Neuronal stem cell (in vitro differentiated cells): ENCODE measurements around the gene ASPM.
"Not testable (repeated sequence)": the region's sequence is repeated elsewhere in the genome, so short reads cannot be mapped to it uniquely, and the experiment has no call there.

Experiments used
- DNase-seq: peaks from one replicate; pipeline ENCODE4 v3.0.0-alpha.2; 2013; ENCODE audit warnings: low spot score
- H2AFZ ChIP-seq: one replicate; pipeline ENCODE4 v1.6.1; 2013; ENCODE audit warnings: mild to moderate bottlenecking, low read length, inconsistent platforms
- H2AK5ac ChIP-seq: 2 replicates; pipeline ENCODE4 v1.6.1; 2013; ENCODE audit warnings: low read depth, mild to moderate bottlenecking, inconsistent platforms, low read length, moderate library complexity, mixed read lengths
- H2BK120ac ChIP-seq: 2 replicates; pipeline ENCODE4 v1.6.1; 2013; ENCODE audit warnings: low read depth, mild to moderate bottlenecking, inconsistent platforms, low read length, moderate library complexity, mixed read lengths
- H2BK12ac ChIP-seq: one replicate; pipeline ENCODE4 v1.6.1; 2013; ENCODE audit warnings: low read length, inconsistent platforms
- H2BK15ac ChIP-seq: 2 replicates; pipeline ENCODE4 v1.6.1; 2013; ENCODE audit warnings: mild to moderate bottlenecking, low read length, inconsistent platforms, mixed read lengths
- H2BK5ac ChIP-seq: one replicate; pipeline ENCODE4 v1.6.1; 2013; ENCODE audit warnings: inconsistent platforms, mild to moderate bottlenecking, low read length, moderate library complexity
- H3K14ac ChIP-seq: one replicate; pipeline ENCODE4 v1.6.1; 2013; ENCODE audit warnings: low read length, inconsistent platforms
- H3K18ac ChIP-seq: 2 replicates; pipeline ENCODE4 v1.6.1; 2013; ENCODE audit warnings: low read length, inconsistent platforms
- H3K23ac ChIP-seq: 2 replicates; pipeline ENCODE4 v1.6.1; 2013; ENCODE audit warnings: low read depth, mild to moderate bottlenecking, mixed read lengths, low read length, inconsistent platforms; ENCODE audit not compliant: poor library complexity
- H3K27ac ChIP-seq: replicated peaks from 3 replicates; pipeline ENCODE4 v1.5.1; 2013; ENCODE audit warnings: low read length, inconsistent platforms
- H3K27me3 ChIP-seq, 3 experiments: 2 replicates each; pipeline ENCODE4 v1.6.1; 2013; ENCODE audit warnings: low read length in 3 of 3, mild to moderate bottlenecking in 2 of 3, inconsistent platforms in 1 of 3, low read depth in 1 of 3, mixed read lengths in 1 of 3, moderate library complexity in 1 of 3; ENCODE audit not compliant: control insufficient read depth in 3 of 3, insufficient read depth in 3 of 3
- H3K36me3 ChIP-seq, 2 donors: replicated peaks in 1 of 2; 2 replicates each; pipeline ENCODE4 v1.6.1; 2013; ENCODE audit warnings: low read length in 2 of 2; ENCODE audit not compliant: control insufficient read depth in 2 of 2, insufficient read depth in 2 of 2
- H3K4ac ChIP-seq: 2 replicates; pipeline ENCODE4 v1.6.1; 2013; ENCODE audit warnings: inconsistent platforms, mild to moderate bottlenecking, low read length, moderate library complexity
- H3K4me1 ChIP-seq, 2 donors: 1 replicate in 1 of 2; 2 replicates in 1 of 2; pipeline ENCODE4 v1.6.1; 2013; ENCODE audit warnings: low read length in 2 of 2, low read depth in 1 of 2; ENCODE audit not compliant: control insufficient read depth in 2 of 2, insufficient read depth in 1 of 2
- H3K4me2 ChIP-seq: one replicate; pipeline ENCODE4 v1.6.1; 2013; ENCODE audit warnings: mild to moderate bottlenecking, low read length, inconsistent platforms; ENCODE audit not compliant: insufficient read depth, poor library complexity, severe bottlenecking
- H3K4me3 ChIP-seq, 2 donors: 2 replicates each; pipeline ENCODE4 v1.5.1; 2013; ENCODE audit warnings: low read length in 2 of 2, mild to moderate bottlenecking in 2 of 2, inconsistent platforms in 1 of 2, moderate library complexity in 1 of 2
- H3K79me1 ChIP-seq: one replicate; pipeline ENCODE4 v1.6.1; 2013; ENCODE audit warnings: low read depth, mild to moderate bottlenecking, inconsistent platforms, low read length, moderate library complexity
- H3K9ac ChIP-seq: one replicate; pipeline ENCODE4 v1.6.1; 2013; ENCODE audit warnings: mild to moderate bottlenecking, low read depth, low read length, inconsistent platforms; ENCODE audit not compliant: poor library complexity
- H3K9me3 ChIP-seq, 2 donors: replicated peaks in 1 of 2; 2 replicates each; pipeline versions ENCODE3 to v1.6.1; 2013; ENCODE audit warnings: low read length in 2 of 2, mild to moderate bottlenecking in 2 of 2, inconsistent platforms in 1 of 2, low read depth in 1 of 2, mixed read lengths in 1 of 2, moderate library complexity in 1 of 2; ENCODE audit not compliant: control insufficient read depth in 2 of 2, insufficient read depth in 1 of 2
- H4K8ac ChIP-seq: one replicate; pipeline ENCODE4 v1.6.1; 2013; ENCODE audit warnings: low read depth, mild to moderate bottlenecking, inconsistent platforms, low read length, moderate library complexity
- H4K91ac ChIP-seq: one replicate; pipeline ENCODE4 v1.6.1; 2013; ENCODE audit warnings: low read length, low read depth, mild to moderate bottlenecking, inconsistent platforms; ENCODE audit not compliant: poor library complexity
- WGBS, 2 donors: extraction: QIAGEN DNeasy Blood & Tissue Kit; methylation state at CpG; one replicate each; pipeline ENCODE4 v1.1.7; 2013; ENCODE audit warnings: missing lambda C conversion rate in 2 of 2, mixed read lengths in 1 of 2; ENCODE audit not compliant: insufficient read length in 2 of 2, insufficient replicate concordance in 1 of 2; ENCODE audit errors: extremely low coverage in 2 of 2; 5-methylcytosine and 5-hydroxymethylcytosine counted together

The ASPM gene

DNA sequence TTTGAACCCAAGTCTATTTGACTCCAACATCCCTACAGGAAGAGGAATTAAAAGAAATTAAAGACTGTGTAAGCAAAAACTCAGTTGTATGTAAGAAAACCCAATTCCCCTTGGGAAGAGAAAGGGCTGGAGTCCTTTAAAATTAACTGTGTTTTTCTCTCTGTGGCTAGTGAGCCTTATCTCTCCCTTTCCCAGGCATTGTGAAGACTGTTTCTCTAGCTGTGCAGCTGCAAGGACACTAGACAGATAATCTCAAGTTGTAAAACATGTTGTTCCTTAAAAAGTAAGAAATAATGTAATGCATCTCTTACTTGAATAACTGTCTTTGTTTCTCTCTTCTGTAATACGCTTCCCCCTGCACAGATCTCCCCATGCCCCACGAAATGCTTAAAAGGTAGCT lies 49.5 kb downstream of the ASPM start:
- H2AK5ac ChIP-seq, H3K14ac ChIP-seq, H3K9me3 ChIP-seq, H3K18ac ChIP-seq, H2BK12ac ChIP-seq, H2AFZ ChIP-seq, H2BK5ac ChIP-seq, H3K4me1 ChIP-seq, H3K4me3 ChIP-seq, H3K27me3 ChIP-seq, H3K9ac ChIP-seq, H4K91ac ChIP-seq, H3K27ac ChIP-seq, DNase-seq, H3K4ac ChIP-seq, H2BK15ac ChIP-seq, H3K79me1 ChIP-seq, H3K4me2 ChIP-seq, H4K8ac ChIP-seq, H2BK120ac ChIP-seq, H3K23ac ChIP-seq: not testable (repeated sequence)
- WGBS, 2 donors = no CpG with 5 or more reads among the region's 2 CpGs
- H3K36me3 ChIP-seq = peaks cover 4 to 80% of the 10 kb centered on the region in 2 donors

DNA sequence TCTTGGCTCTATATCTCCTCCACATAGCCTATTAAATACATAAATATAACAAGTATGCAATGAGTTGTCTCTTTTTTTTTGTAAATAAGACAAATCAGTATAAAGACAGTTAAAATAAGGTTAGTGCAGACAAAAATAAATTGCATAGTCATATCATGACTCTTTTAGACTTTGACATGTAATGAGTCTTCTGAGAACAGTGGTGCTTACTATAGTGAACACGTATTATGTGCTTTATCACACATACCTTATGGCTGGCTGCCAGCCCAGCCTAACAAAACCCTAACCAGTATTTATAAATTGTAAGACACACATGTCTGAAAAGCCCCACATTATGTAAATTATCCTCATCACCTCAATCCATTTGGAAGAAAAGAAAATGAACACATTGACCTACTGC lies 50.3 kb downstream of the ASPM start:
- H3K9me3 ChIP-seq = no peaks in the 10 kb centered on the region
- H2BK15ac ChIP-seq = no peak overlapping the region
- no peaks in the 10 kb centered on the region for H3K4me1 ChIP-seq
- no peak overlapping the region for H2BK120ac ChIP-seq
- no peak overlapping the region for H3K27ac ChIP-seq
- DNase-seq = no peak
- no peak overlapping the region for H3K23ac ChIP-seq
- H3K4me2 ChIP-seq = no peak overlapping the region
- no peaks in the 10 kb centered on the region for H3K27me3 ChIP-seq
- WGBS, 2 donors = no CpG with 5 or more reads among the region's 1 CpG
- no peak overlapping the region for H2BK12ac ChIP-seq
- H3K14ac ChIP-seq = no peak overlapping the region
- H2BK5ac ChIP-seq = no peak overlapping the region
- no peak overlapping the region for H3K9ac ChIP-seq
- no peak overlapping the region for H2AFZ ChIP-seq
- H3K4me3 ChIP-seq = no peak overlapping the region
- no peak overlapping the region for H4K8ac ChIP-seq
- peaks cover 4 to 88% of the 10 kb centered on the region in 2 donors for H3K36me3 ChIP-seq
- H2AK5ac ChIP-seq = no peak overlapping the region
- H3K79me1 ChIP-seq = no peaks in the 10 kb centered on the region
- no peak overlapping the region for H3K18ac ChIP-seq
- H4K91ac ChIP-seq = no peak overlapping the region
- no peak overlapping the region for H3K4ac ChIP-seq

DNA sequence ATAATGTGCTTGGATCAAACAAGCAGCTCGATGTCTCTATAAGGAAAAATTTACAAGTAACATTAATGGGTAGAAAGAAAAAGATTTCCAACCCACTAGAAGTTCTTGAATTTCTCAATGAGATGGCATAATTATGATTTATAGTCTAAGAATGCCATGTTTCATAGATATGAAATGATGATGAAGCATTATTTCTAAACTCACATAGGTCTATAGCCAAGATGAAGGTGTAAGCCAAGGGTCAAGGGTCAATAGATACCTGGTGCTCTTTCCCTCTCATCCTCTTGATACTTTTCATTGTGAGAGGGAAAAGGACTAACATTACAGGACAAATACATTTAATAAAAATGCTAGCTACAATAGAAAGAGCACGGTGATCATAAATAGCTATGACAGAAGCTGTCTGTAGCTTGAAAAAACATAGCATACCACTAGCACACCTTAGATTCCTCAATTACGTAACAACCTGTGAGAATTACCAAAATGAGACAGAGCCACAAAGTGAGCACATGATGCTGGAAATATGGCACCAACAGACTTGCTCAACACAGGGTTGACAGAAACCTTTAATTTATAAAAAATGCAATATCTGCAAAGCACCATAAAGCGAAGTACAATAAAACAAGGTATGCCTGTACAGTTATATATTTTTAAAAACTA lies 53.1 kb downstream of the ASPM start:
- no peaks in the 10 kb centered on the region for H3K4me1 ChIP-seq
- no peak overlapping the region for H3K23ac ChIP-seq
- H3K4ac ChIP-seq = no peak overlapping the region
- H3K4me3 ChIP-seq = no peak overlapping the region
- no peak overlapping the region for H3K27ac ChIP-seq
- H4K91ac ChIP-seq = no peak overlapping the region
- no peak overlapping the region for H3K9ac ChIP-seq
- no peak overlapping the region for H4K8ac ChIP-seq
- H3K4me2 ChIP-seq = no peak overlapping the region
- no peak overlapping the region for H2BK15ac ChIP-seq
- no peak for DNase-seq
- no peak overlapping the region for H2AFZ ChIP-seq
- no peak overlapping the region for H3K14ac ChIP-seq
- H3K18ac ChIP-seq = no peak overlapping the region
- H2BK5ac ChIP-seq = no peak overlapping the region
- no peak overlapping the region for H2AK5ac ChIP-seq
- H3K36me3 ChIP-seq = peaks cover 5 to 99% of the 10 kb centered on the region in 2 donors
- no CpG with 5 or more reads among the region's 4 CpGs for WGBS, 2 donors
- no peak overlapping the region for H2BK12ac ChIP-seq
- no peaks in the 10 kb centered on the region for H3K27me3 ChIP-seq
- no peaks in the 10 kb centered on the region for H3K9me3 ChIP-seq
- H2BK120ac ChIP-seq = no peak overlapping the region
- H3K79me1 ChIP-seq = no peaks in the 10 kb centered on the region

DNA sequence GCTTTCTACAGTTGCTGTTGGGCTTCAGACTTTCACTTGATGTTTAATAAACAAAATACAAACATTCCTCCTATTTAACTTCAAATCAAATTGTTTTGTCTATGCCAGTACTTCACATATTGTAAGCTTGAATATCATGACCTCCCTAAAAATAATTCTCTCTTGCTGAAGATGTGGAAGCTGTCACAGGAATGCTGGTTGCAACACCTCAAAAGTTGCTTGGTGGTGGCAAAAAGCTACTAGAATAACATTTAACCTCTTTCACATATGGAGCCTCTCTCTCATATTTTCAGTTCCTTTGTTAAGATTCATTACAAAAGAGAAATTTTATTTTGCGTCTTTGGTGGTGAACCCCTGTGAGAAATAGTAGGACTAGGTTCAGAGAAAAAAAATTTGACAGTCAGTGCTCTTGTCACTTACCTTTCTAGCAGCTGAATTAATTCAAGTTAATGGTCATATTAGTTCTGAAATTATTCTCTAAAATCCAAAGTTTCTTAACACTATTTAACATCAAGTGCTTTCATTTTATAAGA lies 53.9 kb downstream of the ASPM start:
- Histone ChIP-seq H3K4me3 (no peak overlapping the region), H4K91ac (no peak overlapping the region), H2BK15ac (no peak overlapping the region), H3K9ac (no peak overlapping the region), H4K8ac (no peak overlapping the region), H3K4me1 (no peaks in the 10 kb centered on the region), H2BK12ac (no peak overlapping the region), H2AK5ac (no peak overlapping the region), H3K9me3 (no peaks in the 10 kb centered on the region), H3K36me3 (peaks cover 7 to 99% of the 10 kb centered on the region in 2 donors), H3K23ac (no peak overlapping the region), H2AFZ (no peak overlapping the region), H2BK120ac (no peak overlapping the region), H2BK5ac (no peak overlapping the region), H3K14ac (no peak overlapping the region), H3K79me1 (no peaks in the 10 kb centered on the region), H3K18ac (no peak overlapping the region), H3K4ac (no peak overlapping the region), H3K27me3 (no peaks in the 10 kb centered on the region), H3K4me2 (no peak overlapping the region), H3K27ac (no peak overlapping the region)
- DNase-seq = no peak
- no CpG with 5 or more reads among the region's 1 CpG for WGBS, 2 donors
